GM18505 (cell line): Measurements from ENCODE around the gene ZSCAN20.

ENCODE experiments used
- ATAC-seq: cut with Tn5 transposase; IDR thresholded peaks from one replicate; pipeline ENCODE4 v1.9.1; 2021; ENCODE audit not compliant: unreplicated experiment
- POLR2A ChIP-seq: IDR thresholded peaks from 4 replicates; pipeline ENCODE4 v1.6.1; 2011; ENCODE audit warnings: borderline replicate concordance; ENCODE audit not compliant: insufficient read depth, insufficient read length; ENCODE audit errors: extremely low read depth

Gene ZSCAN20

GRCh38 chr1:33435096-33435820 lies 37.2 kb upstream of the ZSCAN20 start:
- no peak for ATAC-seq
- TF ChIP-seq POLR2A: no peak

DNA sequence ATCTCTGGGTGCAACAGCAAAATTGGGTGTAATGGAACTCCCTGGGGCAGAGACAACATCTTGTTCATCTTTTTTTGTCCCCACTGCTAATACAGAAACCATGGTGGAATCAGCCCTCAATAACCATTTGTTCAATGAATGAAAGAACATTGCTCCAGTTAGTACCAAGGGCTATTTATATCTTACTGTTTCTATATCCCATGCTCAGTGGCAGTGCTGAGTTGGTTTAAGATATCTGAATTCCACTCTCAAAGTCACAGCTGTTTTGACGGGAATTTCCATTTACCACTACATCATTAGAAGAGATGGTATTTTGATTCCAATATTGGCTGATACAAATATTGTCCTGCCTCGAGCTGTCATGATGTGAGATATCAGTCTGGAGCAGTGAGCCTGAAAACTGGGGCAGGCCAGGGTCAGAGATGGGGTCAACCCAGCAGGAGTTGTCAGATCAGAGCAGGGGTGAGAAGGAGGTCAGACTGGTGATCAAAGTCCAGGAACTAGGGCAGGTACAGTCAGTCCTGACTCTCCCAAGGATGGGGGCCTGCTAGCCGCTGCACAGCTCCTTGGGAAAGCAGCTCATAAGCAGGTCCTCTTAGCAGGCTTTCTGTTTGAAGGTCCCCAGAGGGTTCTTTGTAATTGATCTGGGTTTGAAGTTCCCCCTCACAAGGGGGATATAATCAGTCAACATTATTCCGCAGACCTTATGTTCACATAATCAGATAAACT lies 35.7 kb upstream of the ZSCAN20 start:
- no peak for TF ChIP-seq POLR2A
- ATAC-seq: no peak

DNA sequence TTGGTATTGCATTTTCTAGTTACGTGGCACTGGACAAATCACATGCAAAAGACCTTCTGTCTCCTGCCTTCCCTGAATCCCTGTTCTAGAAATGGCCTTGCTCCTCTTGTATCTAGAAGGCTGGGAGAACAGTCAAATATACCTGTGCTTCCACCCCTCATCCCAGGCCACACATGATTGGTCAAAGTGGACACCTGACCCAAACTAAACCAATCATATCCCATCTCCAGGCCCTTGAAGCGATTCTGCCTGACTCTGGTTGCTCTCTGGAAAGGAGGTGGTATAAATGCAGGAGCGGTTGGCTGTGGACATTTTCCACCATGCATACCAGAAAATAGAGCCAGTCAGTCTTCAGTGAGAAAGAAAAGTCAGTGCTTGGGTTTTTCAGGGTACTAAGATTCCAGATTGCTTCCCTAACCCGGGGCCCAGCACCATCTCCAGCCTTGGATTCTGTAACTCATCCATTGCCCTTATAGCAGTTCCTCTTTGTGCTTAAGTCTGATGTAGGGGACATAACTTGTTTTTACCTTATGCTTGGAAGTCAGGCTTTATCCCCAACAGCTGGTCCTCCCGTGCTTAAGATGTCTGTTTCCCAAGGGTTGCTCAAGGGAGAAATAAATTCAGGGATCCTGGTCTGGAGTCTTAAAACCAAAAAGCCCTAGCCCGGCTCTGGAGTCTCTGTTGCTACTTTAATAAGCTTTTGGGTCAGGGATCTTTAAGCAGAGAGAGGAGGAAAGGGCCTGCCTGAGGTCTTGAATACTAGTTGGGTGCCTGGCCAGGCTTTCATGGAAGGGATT lies 33.9 kb upstream of the ZSCAN20 start:
- TF ChIP-seq POLR2A: no peak
- ATAC-seq: no peak

DNA sequence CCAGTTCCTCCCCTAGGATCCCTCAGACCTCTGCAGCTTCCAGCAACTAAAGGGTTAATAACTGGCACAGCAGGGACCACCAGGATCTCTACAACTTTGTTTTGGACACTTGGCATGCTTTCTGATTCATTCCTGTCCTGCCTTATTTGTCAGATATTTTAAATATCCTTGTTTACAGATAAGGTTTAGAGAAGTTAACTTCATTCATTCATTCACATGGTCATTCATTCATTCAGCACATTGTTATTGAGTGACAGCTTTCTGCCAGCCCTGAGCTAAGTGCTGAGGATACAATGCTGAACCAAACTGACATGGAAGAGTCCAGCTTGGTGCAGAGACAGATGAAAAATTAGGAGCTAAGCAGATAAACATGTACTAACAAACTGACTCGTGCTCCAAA lies 32.8 kb upstream of the ZSCAN20 start:
- no peak for TF ChIP-seq POLR2A
- ATAC-seq: no peak

DNA sequence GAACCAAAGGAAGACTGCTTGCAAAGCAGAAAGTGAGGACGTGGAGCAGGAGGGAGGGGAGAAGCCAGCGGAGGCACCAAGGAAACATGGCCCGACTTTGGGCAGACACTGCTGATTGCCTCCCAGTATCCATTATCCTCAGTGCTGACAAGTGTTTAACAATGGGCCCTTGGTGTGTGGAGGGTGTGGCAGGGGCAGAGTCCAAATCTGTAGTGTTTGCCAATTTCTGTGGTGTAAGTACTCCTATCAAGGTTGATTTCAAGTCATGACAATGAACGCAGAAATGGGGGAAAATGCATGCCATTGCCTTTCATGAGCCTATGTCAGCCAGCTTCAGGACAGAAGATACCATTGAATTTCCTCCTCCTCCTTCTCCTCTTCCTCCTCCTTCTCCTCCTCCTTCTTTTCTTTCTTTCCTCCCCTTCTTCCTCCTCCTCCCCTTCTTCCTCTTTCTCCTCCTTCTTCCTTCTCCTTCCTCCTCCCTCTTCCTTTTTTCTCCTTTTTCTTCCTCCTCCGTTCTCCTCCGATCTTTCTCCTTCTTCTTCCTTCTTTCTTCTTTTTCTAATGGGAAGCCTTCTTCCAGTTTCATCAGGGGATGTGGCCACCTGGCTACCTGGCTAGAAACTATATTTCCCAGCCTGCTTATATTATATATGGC lies 31.2 kb upstream of the ZSCAN20 start:
- no peak for ATAC-seq
- TF ChIP-seq POLR2A: no peak

DNA sequence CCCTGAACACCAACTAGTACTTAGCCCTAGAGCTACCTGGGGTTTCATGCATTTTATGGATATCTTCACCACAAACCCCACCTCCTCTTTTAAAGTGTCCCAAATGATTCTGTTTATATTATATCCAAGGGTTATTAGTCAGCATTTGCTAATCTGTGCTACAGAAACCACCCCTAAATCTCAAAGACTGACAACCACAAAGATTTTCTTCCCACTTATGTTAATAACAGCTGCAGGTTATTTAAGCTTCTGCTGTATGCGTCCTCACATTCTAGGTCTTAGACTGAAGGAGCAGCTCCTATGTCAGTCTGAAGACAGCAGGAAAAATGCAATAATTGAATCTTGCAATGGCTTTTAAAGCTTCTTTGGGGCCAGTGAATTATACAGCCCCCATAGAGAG lies 30.3 kb upstream of the ZSCAN20 start:
- no peak for ATAC-seq

GRCh38 chr1:33443080-33443704 lies 29.3 kb upstream of the ZSCAN20 start:
- ATAC-seq: no peak
- TF ChIP-seq POLR2A: no peak

More for the DNA sequence above, 30.3 kb upstream of the ZSCAN20 start:
- TF ChIP-seq POLR2A: no peak

- ATAC-seq: no peak
Measured at GRCh38 chr1:33443705-33444180, 28.7 kb upstream of the ZSCAN20 start.

DNA sequence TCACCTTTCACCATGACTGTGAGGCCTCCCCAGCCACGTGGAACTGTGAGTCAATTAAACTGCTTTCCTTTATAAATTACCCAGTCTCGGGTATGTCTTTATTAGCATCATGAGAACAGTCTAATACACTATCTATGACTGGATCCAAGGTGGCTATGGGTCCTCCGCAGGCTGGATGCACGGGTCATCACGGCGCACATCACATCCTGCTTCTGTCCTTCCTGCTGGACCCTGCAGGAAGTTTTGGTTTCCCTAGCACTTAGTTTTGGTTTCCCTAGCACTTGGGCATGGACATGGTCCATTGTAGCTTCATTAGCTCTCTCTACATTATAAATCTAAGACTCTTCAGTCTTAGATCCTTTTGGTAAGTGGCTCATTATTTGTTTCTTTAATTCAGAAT lies 27.3 kb upstream of the ZSCAN20 start:
- no peak for ATAC-seq
- TF ChIP-seq POLR2A: no peak

More at GRCh38 chr1:33443705-33444180, 28.7 kb upstream of the ZSCAN20 start:
- no peak for TF ChIP-seq POLR2A

- ATAC-seq: no peak
- TF ChIP-seq POLR2A: no peak
Measured at GRCh38 chr1:33446590-33446989, 25.9 kb upstream of the ZSCAN20 start.

- TF ChIP-seq POLR2A: no peak
- ATAC-seq: no peak
Measured at GRCh38 chr1:33454646-33455282, 17.7 kb upstream of the ZSCAN20 start.
